Glomerular endothelial cell (primary cell): ENCODE results near the gene ADK. TPM values are rescaled to one million over a fixed set of nuclear protein-coding genes. Genes with fewer than 3 reads are reported as not detected.
"Not testable (repeated sequence)": the region's sequence is repeated elsewhere in the genome, so short reads cannot be mapped to it uniquely, and the experiment has no call there.

ENCODE experiments used
- DNase-seq: peaks from one replicate; pipeline ENCODE4 v3.0.0-alpha.2; 2011; ENCODE audit warnings: low read depth, low spot score; ENCODE audit errors: extremely low read depth
- total RNA-seq: library from RNA; depleted of rRNA; stranded (reverse); fragments of >200 nt; gene quantifications from 2 replicates; pipeline ENCODE4 v1.2.3, GENCODE V29; 2015

Gene ADK
- total RNA-seq, 1 donor from 2014 or later = 23.9 TPM

DNA sequence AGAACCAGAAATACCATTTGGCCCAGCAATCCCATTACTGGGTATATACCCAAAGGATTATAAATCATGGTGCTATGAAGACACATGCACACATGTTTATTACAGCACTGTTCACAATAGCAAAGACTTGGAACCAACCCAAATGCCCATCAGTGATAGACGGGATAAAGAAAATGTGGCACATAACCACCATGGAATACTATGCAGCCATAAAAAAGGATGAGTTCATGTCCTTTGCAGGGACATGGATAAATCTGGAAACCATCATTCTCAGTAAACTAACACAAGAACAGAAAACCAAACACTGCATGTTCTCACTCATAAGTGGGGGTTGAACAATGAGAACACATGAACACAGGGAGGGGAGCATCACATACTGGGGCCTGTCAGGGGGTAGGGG is 306.5 kb downstream of the ADK start:
- DNase-seq = not testable (repeated sequence)

DNA sequence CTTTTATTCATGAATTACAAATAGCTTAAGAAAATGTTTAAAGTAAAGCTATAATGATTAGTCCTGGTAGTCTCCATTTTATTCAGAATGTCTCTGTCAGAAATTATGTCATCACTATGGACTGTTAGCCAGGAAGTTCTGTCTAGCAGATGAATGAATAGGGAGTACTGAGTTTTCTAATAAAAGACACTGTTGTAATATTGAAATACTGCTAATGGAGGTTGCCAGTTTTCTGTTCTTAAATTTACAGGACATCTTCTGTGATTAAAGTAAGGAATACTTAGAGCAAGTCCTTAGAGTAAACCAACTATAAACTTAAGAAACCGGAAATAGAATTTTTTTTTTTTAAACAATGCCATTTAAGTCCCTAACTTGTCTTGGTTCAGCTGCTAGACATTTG is 309.8 kb downstream of the ADK start:
- peak; percentile 14 for DNase-seq

DNA sequence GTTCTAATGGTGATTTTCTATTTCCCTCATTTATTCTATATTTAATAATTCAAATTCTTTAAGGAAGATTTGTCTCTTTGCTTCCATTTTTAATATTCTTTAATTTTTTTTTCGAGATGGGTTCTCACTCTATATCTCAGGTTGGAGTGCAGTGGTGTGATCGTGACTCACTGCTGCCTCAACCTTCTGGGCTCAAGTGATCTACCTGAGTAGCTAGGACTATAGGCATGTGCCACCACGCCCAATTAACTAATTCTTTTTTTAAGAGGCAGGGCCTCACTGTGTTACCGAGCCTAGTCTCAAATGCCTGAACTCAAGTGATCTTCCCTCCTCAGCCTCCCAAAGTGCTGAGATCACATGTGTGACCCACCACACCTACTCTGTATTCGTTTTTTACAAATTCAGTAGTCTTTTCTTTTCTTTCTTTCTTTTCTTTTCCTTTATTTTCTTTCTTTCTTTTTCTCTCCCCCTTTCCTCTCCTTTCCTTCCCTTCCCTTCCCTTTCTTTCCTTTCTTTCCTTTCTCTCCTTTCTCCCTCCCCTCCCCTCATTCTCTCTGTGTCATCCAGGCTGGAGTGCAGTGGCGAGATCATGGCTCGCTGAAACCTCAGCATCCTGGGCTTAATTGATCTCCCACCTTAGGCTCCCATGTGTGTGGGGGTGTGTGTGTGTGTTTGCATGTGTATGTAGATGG is 323.1 kb downstream of the ADK start:
- DNase-seq = no peak

DNA sequence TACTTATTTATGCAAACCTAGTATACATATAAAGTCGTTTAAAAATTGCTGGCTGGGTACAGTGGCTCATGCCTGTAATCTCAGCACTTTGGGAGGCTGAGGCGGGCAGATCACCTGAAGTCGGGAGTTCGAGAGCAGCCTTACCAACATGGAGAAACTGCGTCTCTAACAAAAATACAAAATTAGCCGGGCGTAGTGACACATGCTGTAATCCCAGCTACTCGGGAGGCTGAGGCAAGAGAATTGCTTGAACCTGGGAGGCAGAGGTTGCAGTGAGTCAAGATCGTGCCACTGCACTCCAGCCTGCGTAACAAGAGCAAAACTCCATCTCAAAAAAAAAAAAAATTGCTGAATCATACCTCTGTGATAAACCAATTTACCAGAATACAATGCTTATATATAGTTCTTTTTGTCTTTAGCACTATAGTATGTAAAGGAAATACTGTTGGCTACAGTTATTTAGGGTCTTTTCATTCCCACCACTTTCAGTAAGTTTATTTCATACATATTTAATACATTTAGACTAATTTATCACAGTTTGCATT is 325.2 kb downstream of the ADK start:
- not testable (repeated sequence) for DNase-seq

DNA sequence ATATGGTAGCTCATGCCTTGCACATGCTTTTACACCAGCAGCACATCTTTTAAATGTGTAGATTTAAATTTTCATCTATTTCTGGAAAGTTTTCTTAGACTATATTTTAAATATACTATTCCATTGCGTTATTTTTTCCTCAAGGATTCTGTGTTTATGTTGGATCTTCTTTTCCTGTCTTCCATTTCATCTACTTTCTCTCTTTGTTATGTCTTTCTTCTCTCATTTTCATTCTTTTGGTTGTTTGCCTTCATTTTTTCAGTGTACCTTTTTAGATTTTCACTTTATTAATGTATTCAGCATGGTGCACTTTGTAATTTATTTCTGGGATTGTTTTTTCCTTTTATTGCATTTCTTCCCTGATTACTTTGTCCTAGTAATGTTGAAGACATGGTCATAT is 329.8 kb downstream of the ADK start:
- DNase-seq = no peak

DNA sequence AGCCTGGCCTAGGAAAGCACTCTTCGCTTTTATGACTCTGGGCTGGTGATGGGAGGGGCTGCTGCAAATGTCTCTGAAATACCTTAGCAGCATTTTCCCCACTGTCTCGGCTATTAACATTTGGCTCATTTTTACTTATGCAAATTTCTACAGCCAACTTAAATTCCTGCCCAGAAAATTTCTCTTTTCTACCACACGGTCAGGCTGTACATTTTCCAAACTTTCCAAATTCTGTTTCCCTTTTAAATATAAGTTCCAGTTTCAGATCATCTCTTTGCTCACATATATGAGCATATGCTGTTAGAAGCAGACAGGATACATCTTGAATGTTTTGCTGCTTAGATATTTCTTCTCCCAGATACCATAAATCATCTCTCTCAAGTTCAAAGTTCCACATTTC is 332.3 kb downstream of the ADK start:
- DNase-seq = no peak

DNA sequence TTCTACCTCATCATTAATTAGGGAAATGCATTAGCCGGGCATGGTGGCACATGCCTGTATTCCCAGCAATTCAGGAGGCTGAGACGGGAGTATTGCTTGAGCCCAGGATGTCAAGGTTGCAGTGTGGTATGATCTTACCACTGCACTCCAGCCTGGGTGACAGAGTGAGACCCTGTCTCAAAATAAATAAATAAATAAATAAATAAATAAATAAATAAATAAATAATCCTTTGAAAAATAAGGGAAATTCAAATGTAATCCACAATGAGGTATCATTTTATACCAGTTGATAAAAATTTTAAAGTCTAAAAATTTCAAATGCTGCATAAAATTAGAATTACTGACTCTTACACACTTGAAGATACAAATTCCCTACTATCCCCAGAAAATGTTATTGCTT is 334.3 kb downstream of the ADK start:
- no peak for DNase-seq

DNA sequence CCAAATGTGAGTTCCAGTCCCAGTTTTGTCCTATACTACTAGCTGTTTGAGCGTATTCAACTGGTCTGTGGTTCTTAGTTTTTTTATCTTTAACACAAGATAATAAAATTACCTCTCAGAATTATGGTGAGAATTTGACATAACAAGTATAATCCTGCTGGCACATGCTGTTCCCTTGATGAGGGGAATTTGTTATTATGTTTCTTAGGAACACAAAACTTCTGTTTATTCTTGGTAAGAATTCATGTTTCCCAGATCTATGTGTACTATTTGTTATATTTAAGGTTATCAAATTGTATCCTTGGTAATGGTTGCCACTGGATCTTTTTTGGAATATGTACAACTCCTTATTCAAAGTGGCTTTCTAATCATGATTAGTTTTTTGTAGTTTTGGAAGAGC is 335.6 kb downstream of the ADK start:
- no peak for DNase-seq

DNA sequence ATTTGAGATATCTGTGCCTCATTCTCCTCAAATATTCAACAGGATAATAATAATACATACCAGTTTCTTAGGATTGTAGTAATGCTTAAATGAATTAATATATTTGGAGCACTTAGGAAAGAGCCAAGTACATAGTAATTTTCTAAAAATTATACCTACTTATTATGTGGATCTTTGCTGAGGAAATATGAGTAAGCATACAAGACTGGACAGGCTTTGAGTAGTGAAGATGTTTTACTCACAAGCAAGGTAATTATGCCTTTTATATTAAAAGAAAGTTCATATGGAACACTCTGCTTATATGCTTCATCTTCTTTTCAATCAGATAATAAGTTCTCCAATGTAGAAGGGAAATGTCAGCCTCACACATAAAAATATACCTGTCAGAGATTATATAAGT is 337.9 kb downstream of the ADK start:
- no peak for DNase-seq

DNA sequence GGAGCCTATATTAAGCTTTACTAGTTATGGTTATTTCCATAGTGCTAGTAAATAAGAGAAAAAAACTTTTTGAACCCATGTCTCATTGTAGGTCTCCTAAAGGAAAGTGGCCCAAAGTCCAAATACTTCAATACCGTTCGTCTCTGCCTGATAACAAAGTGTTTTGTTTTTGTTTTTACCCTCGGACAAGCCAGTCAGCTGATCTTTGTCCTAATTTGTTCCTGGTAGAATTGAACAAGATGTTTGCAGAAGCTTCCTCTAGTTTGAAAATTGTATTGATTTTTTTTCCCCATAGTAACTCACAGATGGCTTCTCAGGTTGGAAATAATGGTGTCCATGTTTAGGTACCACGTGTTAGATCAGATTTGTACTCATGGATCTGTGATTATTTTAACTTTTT is 339.5 kb downstream of the ADK start:
- no peak for DNase-seq

DNA sequence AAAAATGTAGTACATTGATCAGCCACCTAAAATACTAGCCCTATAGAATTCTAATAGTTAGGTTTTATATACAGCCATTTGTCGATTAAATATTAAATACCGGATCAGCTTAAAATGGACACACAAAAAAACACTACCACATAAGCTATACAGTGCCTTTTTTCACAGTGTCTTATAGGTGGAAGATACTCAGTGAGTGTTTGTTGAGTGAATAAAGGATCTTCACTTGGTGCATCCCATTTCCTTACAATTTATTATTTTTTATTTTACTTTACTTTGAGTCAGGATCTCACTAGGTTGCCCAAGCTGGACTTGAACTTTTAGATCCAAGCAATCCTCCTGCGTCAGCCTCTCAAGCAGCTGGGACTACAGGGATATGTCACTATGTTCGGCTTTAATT is 340.0 kb downstream of the ADK start:
- no peak for DNase-seq

DNA sequence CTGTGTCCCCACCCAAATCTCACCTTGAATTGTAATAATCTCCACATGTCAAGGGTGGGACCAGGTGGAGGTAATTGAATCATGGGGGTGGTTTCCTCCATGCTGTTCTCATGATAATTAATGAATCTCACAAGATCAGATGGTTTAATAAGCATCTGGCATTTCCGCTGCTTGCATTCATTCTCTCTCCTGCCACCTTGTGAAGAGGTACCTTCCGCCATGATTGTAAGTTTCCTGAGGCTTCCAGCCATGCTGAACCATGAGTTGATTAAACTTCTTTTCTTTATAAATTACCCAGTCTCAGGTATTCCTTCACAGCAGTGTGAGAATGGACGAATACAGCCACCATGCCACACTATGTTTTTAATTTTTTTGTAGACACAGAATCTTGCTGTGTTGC is 345.3 kb downstream of the ADK start:
- DNase-seq = not testable (repeated sequence)

DNA sequence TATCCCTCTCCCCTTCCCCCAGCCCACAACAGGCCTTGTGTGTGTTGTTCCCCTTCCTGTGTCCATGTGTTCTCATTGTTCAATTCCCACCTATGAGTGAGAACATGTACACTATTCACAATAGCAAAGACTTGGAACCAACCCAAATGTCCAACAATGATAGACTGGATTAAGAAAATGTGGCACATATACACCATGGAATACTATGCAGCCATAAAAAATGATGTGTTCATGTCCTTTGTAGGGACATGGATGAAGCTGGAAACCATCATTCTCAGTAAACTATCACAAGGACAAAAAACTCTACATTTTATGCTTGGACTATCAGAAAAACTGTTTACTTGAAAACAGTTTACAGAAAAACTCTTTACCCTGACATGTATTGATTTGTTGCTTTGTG is 347.6 kb downstream of the ADK start:
- not testable (repeated sequence) for DNase-seq

DNA sequence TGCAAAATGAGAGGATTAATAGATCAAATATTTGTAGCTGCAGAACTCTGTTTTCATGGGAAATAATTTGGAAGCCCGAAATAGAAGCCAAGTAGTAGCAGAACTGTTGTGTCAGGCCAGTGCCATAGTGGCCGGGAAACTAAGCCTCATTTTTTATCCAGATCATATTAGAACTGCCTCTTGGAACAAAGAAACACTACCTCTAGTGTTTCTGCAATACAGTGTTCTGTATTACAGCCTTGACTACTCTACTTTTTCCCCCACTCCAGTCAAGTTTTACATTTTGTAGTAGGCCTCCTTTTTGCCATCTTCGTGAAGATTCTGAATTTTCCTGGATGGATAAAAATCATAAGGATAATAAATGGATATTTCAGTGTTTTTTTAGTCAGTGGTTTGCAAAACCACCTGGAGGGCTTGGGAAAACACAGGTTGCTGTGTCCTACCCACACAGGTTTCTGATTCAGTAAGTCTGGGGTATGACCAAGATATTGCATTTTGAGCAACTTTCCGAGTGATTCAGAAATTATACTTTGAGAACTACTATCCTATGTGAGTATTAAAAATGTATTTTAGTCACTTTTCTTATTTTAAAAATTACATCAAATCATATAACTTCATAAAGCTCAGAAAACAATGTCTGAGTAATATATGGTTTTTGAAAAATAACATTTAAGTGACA is 349.1 kb downstream of the ADK start:
- DNase-seq = no peak

DNA sequence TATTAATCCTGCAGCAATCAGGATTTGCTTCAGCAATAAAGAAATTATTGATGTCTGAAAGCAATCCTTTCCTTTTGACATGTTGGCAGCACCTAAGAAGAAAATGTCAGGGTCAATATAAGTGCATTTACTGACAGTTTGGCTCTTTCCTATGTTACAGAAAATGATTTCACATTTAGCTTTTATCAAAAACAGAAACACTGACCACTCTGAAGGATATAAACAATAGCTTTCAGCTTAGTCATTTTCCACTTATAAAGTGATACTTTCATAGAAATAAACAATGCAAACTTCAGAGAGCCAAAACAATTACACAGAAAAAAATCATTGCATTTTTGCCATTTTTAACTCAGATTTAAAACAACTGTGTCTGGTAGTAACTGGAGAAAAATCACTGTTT is 349.8 kb downstream of the ADK start:
- DNase-seq = no peak

DNA sequence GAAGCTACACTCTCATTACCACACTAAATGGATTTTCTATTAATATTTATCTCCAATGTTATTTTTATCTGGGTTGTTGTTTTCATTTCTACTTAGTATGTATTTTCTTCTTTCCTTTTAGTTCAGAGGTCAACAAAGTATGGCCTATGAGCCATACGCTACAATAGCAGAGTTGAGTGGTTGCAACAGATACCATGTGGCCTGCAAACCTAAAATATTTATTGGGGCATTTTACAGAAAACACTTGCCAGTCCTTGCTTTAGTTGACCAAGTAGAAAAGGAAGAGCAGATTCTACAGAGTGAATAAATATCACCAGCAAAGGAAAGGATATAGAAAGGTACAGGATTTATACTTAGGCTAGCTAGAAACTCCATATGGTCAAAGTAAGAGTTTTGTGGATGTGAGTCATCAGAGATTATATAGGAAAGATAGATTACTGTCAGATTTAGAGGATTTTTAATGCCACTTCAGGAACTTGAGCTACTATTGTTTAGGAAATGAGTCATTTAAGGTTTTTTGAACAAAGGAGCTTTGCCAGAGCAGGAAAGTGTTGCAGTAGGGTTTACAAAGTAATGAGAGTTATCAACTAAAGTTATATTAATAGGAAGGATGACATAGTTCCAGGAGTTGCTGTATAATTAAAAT is 352.1 kb downstream of the ADK start:
- peak; percentile 75 for DNase-seq

DNA sequence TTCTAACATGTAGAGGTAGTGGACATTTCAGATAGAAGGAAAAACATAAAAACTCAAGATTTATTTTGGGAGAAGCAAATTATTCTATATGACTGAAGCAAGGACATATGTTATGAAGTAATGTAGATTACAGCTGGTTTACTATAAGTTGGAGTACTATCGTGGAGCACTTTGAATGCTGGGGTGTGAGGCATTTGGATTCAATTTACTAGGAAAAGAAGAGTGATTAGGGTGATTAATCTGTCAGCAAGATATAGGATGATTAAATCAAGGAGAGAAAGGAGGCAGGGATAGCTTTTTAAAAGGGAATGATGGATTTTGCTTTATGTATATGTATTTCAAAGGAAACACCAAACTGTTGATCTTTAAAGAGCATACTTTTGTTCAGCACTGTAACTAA is 356.9 kb downstream of the ADK start:
- DNase-seq = no peak

DNA sequence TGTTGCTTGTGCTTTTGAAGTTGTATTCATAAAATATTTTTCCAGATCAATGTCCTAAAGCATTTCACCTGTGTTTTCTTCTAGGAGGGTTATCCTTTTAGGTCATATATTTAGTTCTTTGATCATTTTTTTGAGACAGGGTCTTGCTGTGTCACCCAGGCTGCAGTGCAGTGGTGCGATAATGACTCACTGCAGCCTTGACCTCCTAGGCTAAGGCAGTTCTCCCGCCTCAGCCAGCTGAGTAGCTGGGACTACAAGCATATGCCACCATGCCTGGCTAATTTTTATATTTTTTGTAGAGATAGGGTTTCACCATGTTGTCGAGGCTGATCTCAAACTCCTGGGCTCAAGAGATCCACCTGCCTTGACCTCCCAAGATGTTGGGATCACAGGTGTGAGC is 359.6 kb downstream of the ADK start:
- DNase-seq = no peak

DNA sequence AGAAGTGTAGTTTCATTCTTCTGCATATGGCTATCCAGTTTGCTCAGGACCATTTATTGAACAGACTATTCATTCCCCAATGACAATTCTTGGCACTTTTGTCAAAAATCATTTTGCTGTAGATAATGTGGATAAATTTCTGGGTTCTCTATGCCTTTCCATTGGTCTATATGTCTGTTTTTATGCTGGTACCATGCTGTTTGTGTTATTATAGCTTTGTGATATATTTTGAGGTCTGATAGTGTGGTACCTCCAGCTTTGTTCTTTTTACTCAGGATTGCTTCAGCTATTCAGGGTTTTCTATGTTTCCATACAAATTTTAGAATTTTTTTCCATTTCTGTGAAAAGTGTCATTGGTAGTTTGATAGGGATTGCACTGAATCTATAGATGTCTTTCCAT is 360.0 kb downstream of the ADK start:
- no peak for DNase-seq

DNA sequence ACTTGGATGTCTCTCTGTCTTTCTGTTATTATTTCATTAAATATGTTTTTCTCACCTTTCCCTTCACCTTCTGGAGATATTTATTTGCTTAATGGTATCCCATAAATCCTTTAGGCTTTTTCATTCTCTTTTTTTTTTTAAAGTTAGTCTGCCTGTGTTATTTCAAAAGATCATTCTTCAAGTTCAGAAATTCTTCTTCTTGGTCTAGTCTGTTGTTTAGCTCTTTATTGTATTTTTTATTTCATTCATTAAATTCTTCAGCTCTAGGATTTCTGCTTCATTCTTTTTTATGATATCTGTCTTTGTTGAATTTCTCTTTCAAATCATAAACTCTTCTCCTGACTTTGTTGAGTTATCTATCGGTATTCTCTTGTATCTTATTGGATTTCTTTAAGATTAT is 363.3 kb downstream of the ADK start:
- DNase-seq = no peak

DNA sequence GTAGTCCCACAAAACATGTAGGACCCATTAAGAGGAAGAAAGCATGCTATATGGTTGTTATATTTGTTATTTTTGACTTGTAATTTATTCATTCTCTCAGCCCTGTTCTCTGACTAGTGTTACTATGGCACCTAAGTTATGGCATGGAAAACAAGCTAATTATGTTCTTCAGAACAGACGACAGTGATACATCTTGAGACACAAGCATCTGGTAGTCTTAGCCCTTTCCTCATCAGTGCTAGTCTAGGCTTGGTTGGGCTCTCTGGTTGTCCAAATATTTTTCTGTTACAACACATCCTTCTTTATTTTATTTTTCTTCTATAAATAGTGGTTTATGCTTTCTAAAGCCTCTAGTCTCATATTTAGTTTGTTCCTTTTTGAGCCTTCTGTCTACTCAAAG is 367.0 kb downstream of the ADK start:
- no peak for DNase-seq

DNA sequence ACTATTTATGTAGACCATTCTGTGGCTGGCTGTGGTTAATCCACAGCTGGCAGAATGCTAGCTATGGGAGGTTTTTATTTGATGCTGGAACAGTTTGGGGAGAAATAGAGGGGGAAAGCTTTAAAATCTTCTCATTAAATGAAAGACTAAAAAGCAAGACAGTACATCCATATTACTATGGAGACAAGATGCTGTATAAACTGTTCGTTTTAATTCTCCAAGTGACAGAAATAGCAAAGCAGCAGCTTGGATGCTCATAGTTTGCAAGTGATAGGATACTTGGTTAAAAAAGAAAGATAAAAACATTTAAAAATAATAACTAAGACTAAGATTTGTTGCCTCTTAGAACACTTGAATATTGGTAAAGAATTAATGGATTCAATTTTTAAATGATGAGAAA is 370.5 kb downstream of the ADK start:
- no peak for DNase-seq
